Caco-2 (cell line): ENCODE measurements around the gene NUP160. TPM values are rescaled to one million over a fixed set of nuclear protein-coding genes. Genes with fewer than 3 reads are reported as not detected.
"Not testable (repeated sequence)": the region's sequence is repeated elsewhere in the genome, so short reads cannot be mapped to it uniquely, and the experiment has no call there.

Experiments used
- Bru-seq: library from RNA; stranded (reverse); fragments of 400-500 nt; gene quantifications from one replicate; lab custom pipeline; 2021; lab: Mats Ljungman, UMichigan
- BruChase-seq, 2 experiments: library from RNA; stranded (reverse); fragments of 400-500 nt; gene quantifications; one replicate each; lab custom pipeline; 2021; lab: Mats Ljungman, UMichigan
- BruUV-seq: library from RNA; stranded (reverse); fragments of 400-500 nt; replicated peaks from 2 replicates; lab custom pipeline; 2021; lab: Mats Ljungman, UMichigan
- CTCF ChIA-PET: fragments of 300-600 bp; sonication (Branson Sonifier 250); formaldehyde crosslinking; loops from one replicate; lab custom pipeline; 2022; ENCODE audit warnings: antibody characterized with exemption; lab: Charles Lee
- POLR2A ChIA-PET: fragments of 300-600 bp; sonication (Branson Sonifier 250); formaldehyde crosslinking; loops from one replicate; lab custom pipeline; 2022; ENCODE audit warnings: antibody characterized with exemption; lab: Charles Lee
- DNase-seq, 2 experiments: peaks; one replicate each; pipeline versions ENCODE4 v3.0.0 to v3.0.0-alpha.2; 2020 to 2022
- H3K27me3 ChIP-seq: replicated peaks from 2 replicates; pipeline ENCODE4 v1.6.0; 2011; ENCODE audit warnings: low read length; ENCODE audit not compliant: control insufficient read depth, insufficient read depth
- H3K36me3 ChIP-seq: 2 replicates; pipeline ENCODE4 v1.5.1; 2011; ENCODE audit warnings: low read length; ENCODE audit not compliant: control insufficient read depth, insufficient read depth
- H3K4me1 ChIP-seq: fragments of 250-450 bp; sonication (Bioruptor Pico); 2 replicates; pipeline ENCODE4 v1.5.1; 2020; ENCODE audit warnings: mild to moderate bottlenecking
- H3K4me3 ChIP-seq: 2 replicates; pipeline ENCODE4 v1.5.1; 2011; ENCODE audit warnings: low read depth, mild to moderate bottlenecking, control low read depth, low read length
- H3K9me3 ChIP-seq: fragments of 250-450 bp; sonication (Bioruptor Pico); 2 replicates; pipeline ENCODE4 v1.5.1; 2020; ENCODE audit warnings: mild to moderate bottlenecking, moderate library complexity
- H3K27ac Mint-ChIP-seq: one replicate; pipeline ENCODE4 v1.8.0; 2022; ENCODE audit warnings: mixed read lengths; ENCODE audit not compliant: unreplicated experiment
- H3K27me3 Mint-ChIP-seq: one replicate; pipeline ENCODE4 v1.8.0; 2022; ENCODE audit warnings: mixed read lengths; ENCODE audit not compliant: insufficient read depth, unreplicated experiment
- H3K36me3 Mint-ChIP-seq: one replicate; pipeline ENCODE4 v1.8.0; 2022; ENCODE audit warnings: mild to moderate bottlenecking, mixed read lengths; ENCODE audit not compliant: insufficient read depth, unreplicated experiment
- H3K4me1 Mint-ChIP-seq: one replicate; pipeline ENCODE4 v1.8.0; 2022; ENCODE audit warnings: low read depth, mixed read lengths; ENCODE audit not compliant: unreplicated experiment
- H3K4me3 Mint-ChIP-seq: one replicate; pipeline ENCODE4 v1.8.0; 2022; ENCODE audit warnings: mild to moderate bottlenecking, moderate library complexity, mixed read lengths; ENCODE audit not compliant: unreplicated experiment
- H3K9me3 Mint-ChIP-seq: one replicate; pipeline ENCODE4 v1.8.0; 2022; ENCODE audit warnings: mixed read lengths; ENCODE audit not compliant: unreplicated experiment
- intact Hi-C: fragments of 100-400 bp; cut with micrococcal nuclease; formaldehyde crosslinking; loops from one replicate; pipeline ENCODE4 v1.10.0; 2022; ENCODE audit not compliant: unreplicated experiment
- long read RNA-seq: library from polyadenylated mRNA; stranded (forward); transcript quantifications from one replicate; pipeline ENCODE4 v2.0.0, GENCODE V29; 2022
- total RNA-seq: library from RNA; stranded (reverse); gene quantifications from 2 replicates; pipeline ENCODE4 v1.2.3, GENCODE V29; 2022
- TF ChIP-seq, protein P1 (sequence below), 2 experiments: fragments of 200-600 bp in 1 of 2; IDR thresholded peaks; 1 replicate in 1 of 2; 2 replicates in 1 of 2; pipeline versions ENCODE4 v1.5.1 to v1.8.0; 2011 to 2022; ENCODE audit warnings: antibody characterized with exemption in 1 of 2, control low read depth in 1 of 2, inconsistent platforms in 1 of 2, low read depth in 1 of 2, low read length in 1 of 2, mild to moderate bottlenecking in 1 of 2, moderate library complexity in 1 of 2; ENCODE audit not compliant: insufficient read depth in 1 of 2, severe bottlenecking in 1 of 2, unreplicated experiment in 1 of 2

Gene NUP160
- total RNA-seq (72.9 and 74.7 TPM in 2 replicates), Bru-seq, nascent RNA (percentile 86 among the genes with signal in this experiment), BruChase-seq, experiment 1, labeled RNA remaining after a 2-hour chase (percentile 88 among the genes with signal in this experiment), BruChase-seq, experiment 2, labeled RNA remaining after a 6-hour chase (percentile 92 among the genes with signal in this experiment)
- long read RNA-seq, full-length matches to known transcripts = 76 of 127 reads
- long read RNA-seq, partial matches to known transcripts = 23 of 127 reads
- long read RNA-seq, other reads (novel, unspliced or antisense) = 28 of 127 reads

- Mint-ChIP-seq H3K27me3 (no peaks in the 10 kb centered on the region), H3K27ac (peak within 1 kb of the TSS; percentile 98), H3K4me3 (peak within 1 kb of the TSS; percentile 90), H3K4me1 (peaks cover 12% of the 10 kb centered on the region), H3K36me3 (peaks cover 40% of the 10 kb centered on the region), H3K9me3 (no peaks in the 10 kb centered on the region)
- Histone ChIP-seq H3K4me3 (peak within 1 kb of the TSS; percentile 96), H3K4me1 (peaks cover 11% of the 10 kb centered on the region), H3K36me3 (peaks cover 1% of the 10 kb centered on the region), H3K27me3 (no peaks in the 10 kb centered on the region), H3K9me3 (no peaks in the 10 kb centered on the region)
- TF ChIP-seq, protein P1, sequence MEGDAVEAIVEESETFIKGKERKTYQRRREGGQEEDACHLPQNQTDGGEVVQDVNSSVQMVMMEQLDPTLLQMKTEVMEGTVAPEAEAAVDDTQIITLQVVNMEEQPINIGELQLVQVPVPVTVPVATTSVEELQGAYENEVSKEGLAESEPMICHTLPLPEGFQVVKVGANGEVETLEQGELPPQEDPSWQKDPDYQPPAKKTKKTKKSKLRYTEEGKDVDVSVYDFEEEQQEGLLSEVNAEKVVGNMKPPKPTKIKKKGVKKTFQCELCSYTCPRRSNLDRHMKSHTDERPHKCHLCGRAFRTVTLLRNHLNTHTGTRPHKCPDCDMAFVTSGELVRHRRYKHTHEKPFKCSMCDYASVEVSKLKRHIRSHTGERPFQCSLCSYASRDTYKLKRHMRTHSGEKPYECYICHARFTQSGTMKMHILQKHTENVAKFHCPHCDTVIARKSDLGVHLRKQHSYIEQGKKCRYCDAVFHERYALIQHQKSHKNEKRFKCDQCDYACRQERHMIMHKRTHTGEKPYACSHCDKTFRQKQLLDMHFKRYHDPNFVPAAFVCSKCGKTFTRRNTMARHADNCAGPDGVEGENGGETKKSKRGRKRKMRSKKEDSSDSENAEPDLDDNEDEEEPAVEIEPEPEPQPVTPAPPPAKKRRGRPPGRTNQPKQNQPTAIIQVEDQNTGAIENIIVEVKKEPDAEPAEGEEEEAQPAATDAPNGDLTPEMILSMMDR (IDR thresholded peaks at IDR 0.05; ENCODE audit: insufficient read depth in 1 of 2, low read depth in 1 of 2, low read length in 1 of 2, severe bottlenecking in 1 of 2, unreplicated experiment in 1 of 2) = peak in 1 of 2 experiments; percentile 10
- CTCF ChIA-PET = no interaction called here
- peak; percentile 85 to 92 for DNase-seq
- POLR2A ChIA-PET = interaction anchor here (1.0 to 1.1 kb wide), 4 partner anchors 60 to 80 kb away, joined by 3 to 4 read pairs (median 3); no protein-coding TSS in a partner anchor
- intact Hi-C loops = loop anchor here (2.0 kb wide), 1 partner anchor 81 kb away; the partner anchor contains the start of gene FNBP4
- BruUV-seq = no TSS peak
These were observed at the start of gene NUP160 for GRCh38 chr11:47847892-47848699. NUP160 (minus strand) TSS chr11:47848350; CDS start chr11:47848318, 32 bp downstream.

GRCh38 chr11:47896199-47896598, 48.0 kb upstream of the NUP160 start:
- Mint-ChIP-seq H3K27me3 (no peaks in the 10 kb centered on the region), H3K4me3 (no peak overlapping the region), H3K27ac (no peak overlapping the region), H3K36me3 (no peaks in the 10 kb centered on the region), H3K9me3 (peaks cover 21% of the 10 kb centered on the region), H3K4me1 (no peaks in the 10 kb centered on the region)
- no TSS peak for BruUV-seq
- CTCF ChIA-PET = no interaction called here
- intact Hi-C loops = no loop called here
- POLR2A ChIA-PET = no interaction called here
- DNase-seq = no peak
- H3K4me1 ChIP-seq = no peaks in the 10 kb centered on the region
- H3K27me3 ChIP-seq = no peaks in the 10 kb centered on the region
- H3K36me3 ChIP-seq = no peaks in the 10 kb centered on the region
- no peaks in the 10 kb centered on the region for H3K9me3 ChIP-seq
- TF ChIP-seq, protein P1 (IDR thresholded peaks at IDR 0.05; ENCODE audit: insufficient read depth in 1 of 2, low read depth in 1 of 2, low read length in 1 of 2, severe bottlenecking in 1 of 2, unreplicated experiment in 1 of 2) = no peak
- H3K4me3 ChIP-seq = no peak overlapping the region

- no peaks in the 10 kb centered on the region for H3K27me3 ChIP-seq
- TF ChIP-seq, protein P1 (IDR thresholded peaks at IDR 0.05; ENCODE audit: insufficient read depth in 1 of 2, low read depth in 1 of 2, low read length in 1 of 2, severe bottlenecking in 1 of 2, unreplicated experiment in 1 of 2) = no peak
- Mint-ChIP-seq H3K36me3 (no peaks in the 10 kb centered on the region), H3K27ac (no peak overlapping the region), H3K9me3 (peaks cover 21% of the 10 kb centered on the region), H3K4me1 (no peaks in the 10 kb centered on the region), H3K4me3 (no peak overlapping the region), H3K27me3 (no peaks in the 10 kb centered on the region)
- ChIA-PET CTCF (no interaction called here), POLR2A (no interaction called here)
- intact Hi-C loops = no loop called here
- no peak overlapping the region for H3K4me3 ChIP-seq
- H3K36me3 ChIP-seq = no peaks in the 10 kb centered on the region
- no TSS peak for BruUV-seq
- no peaks in the 10 kb centered on the region for H3K9me3 ChIP-seq
- DNase-seq = no peak
- H3K4me1 ChIP-seq = no peaks in the 10 kb centered on the region
These were observed 46.9 kb upstream of the NUP160 start for GRCh38 chr11:47895035-47895434.

DNA sequence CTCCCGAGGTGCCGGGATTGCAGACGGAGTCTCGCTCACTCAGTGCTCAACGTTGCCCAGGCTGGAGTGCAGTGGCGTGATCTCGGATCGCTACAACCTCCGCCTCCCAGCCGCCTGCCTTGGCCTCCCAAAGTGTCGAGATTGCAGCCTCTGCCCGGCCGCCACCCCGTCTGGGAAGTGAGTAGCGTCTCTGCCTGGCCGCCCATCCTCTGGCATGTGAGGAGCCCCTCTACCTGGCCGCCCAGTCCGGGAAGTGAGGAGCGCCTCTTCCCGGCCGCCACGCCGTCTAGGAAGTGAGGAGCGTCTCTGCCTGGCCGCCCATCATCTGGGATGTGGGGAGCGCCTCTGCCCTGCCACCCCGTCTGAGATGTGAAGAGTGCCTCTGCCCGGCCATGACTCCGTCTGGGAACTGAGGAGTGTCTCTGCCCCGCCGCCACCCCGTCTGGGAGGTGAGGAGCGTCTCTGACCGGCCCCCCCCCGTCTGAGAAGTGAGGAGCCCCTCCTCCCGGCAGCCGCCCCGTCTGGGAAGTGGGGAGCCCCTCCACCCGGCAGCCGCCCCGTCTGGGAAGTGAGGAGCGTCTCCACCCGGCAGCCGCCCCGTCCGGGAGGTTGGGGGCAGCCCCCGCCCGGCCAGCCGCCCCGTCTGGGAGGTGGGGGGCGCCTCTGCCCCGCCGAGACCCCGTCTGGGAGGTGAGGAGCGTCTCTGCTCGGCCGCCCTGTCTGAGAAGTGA, 44.6 kb upstream of the NUP160 start:
- H3K36me3 ChIP-seq, H3K27me3 ChIP-seq, H3K27ac Mint-ChIP-seq, H3K36me3 Mint-ChIP-seq, DNase-seq, H3K4me1 ChIP-seq, H3K4me1 Mint-ChIP-seq, H3K4me3 ChIP-seq, POLR2A ChIA-PET, H3K9me3 ChIP-seq, H3K4me3 Mint-ChIP-seq, H3K27me3 Mint-ChIP-seq, intact Hi-C loops, BruUV-seq, CTCF ChIA-PET: not testable (repeated sequence)
- peaks cover 21% of the 10 kb centered on the region for H3K9me3 Mint-ChIP-seq
